Measurements from ENCODE around the gene DYRK4. TPM values are rescaled to one million over a fixed set of nuclear protein-coding genes. Genes with fewer than 3 reads are reported as not detected.

The DYRK4 gene
- total and polyA plus RNA-seq, 2 of the 8 experiments (the other 6 are each of a cell fraction or from before 2014, with no cell fraction given) = 10.5 to 11.4 TPM

DNA sequence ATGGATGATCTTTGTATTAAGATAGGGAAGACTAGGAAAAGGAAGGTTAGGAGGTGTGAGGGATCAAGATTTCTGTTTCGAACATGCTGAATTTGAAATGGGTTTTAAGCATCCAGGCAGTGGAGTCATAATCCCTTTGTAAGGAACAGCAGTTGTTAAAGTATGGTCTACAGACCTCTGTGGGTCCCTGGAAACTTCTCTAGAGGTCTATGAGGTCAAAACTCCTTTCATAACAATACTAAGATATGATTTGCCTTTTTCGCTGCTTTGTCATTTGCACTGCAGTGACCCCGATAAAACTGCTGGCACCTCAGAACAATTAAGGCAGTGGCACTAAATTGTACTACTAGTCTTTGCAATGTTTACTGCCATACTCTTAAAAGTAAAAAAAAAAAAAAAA is 21.8 kb upstream of the DYRK4 start:
- no peak for FAIRE-seq
- ChIA-PET CTCF (ENCODE audit: partially characterized antibody) (interaction anchor here (0.6 to 1.1 kb wide), 3 partner anchors 64 to 218 kb away, joined by 4 to 5 read pairs (median 5); no protein-coding TSS in a partner anchor), POLR2A (ENCODE audit: partially characterized antibody) (interaction anchor here (1.7 kb wide), 1 partner anchor 10 kb away, joined by 8 read pairs; no protein-coding TSS in a partner anchor)
- no peak overlapping the region for H2BK5ac ChIP-seq (ENCODE audit: low read depth, low read length)
- H3K4me1 ChIP-seq (replicated peaks in 1 of 4; ENCODE audit: control insufficient read depth in 3 of 4, insufficient read depth in 4 of 4, low read length in 3 of 4) = peaks cover 0 to 6% (median 2%) of the 10 kb centered on the region in 4 experiments; a peak in 4 of 7 replicates
- H3K4me2 ChIP-seq (ENCODE audit: insufficient read depth in 1 of 2, low read depth in 2 of 2, low read length in 2 of 2) = peak overlapping the region; percentile 82 to 87; a peak in 3 of 4 replicates
- H2BK12ac ChIP-seq (ENCODE audit: low read depth, low read length) = no peak overlapping the region
- H3K27ac ChIP-seq (ENCODE audit: low read depth, low read length) = no peak overlapping the region
- peaks cover 0 to 28% (median 17%) of the 10 kb centered on the region in 4 experiments; a peak in 4 of 8 replicates for H3K36me3 ChIP-seq (ENCODE audit: control insufficient read depth in 2 of 4, insufficient read depth in 4 of 4, low read length in 3 of 4)
- H3K4ac ChIP-seq (replicated peaks; ENCODE audit: insufficient read length, low read depth, low read length) = no peak overlapping the region
- DNase-seq (ENCODE audit: low read depth in 1 of 2, low spot score in 2 of 2) = no peak
- H3K56ac ChIP-seq (replicated peaks; ENCODE audit: insufficient read length, low read depth, low read length) = no peak overlapping the region
- no peak overlapping the region for H2AFZ ChIP-seq (ENCODE audit: low read length)
- H3K79me1 ChIP-seq (ENCODE audit: low read depth, low read length) = no peaks in the 10 kb centered on the region
- no peak overlapping the region for H2BK20ac ChIP-seq (ENCODE audit: low read length)
- no peak overlapping the region for H4K91ac ChIP-seq (replicated peaks; ENCODE audit: insufficient read length, low read length)
- no peak overlapping the region for H4K8ac ChIP-seq (ENCODE audit: extremely low read depth, insufficient read depth, low read length)
- H3K27me3 ChIP-seq (replicated peaks in 1 of 4; ENCODE audit: control insufficient read depth in 3 of 4, extremely low read depth in 1 of 4, insufficient read depth in 3 of 4, low read length in 3 of 4) = no peaks in the 10 kb centered on the region
- no peak overlapping the region for H3K18ac ChIP-seq (ENCODE audit: extremely low read depth, low read length)
- peaks cover 0 to 2% of the 10 kb centered on the region in 2 experiments for H4K20me1 ChIP-seq (replicated peaks in 1 of 2; ENCODE audit: control insufficient read depth in 1 of 2, insufficient read depth in 2 of 2, low read length in 2 of 2)
- peak overlapping the region; percentile 16 to 99 (median 54); a peak in 4 of 7 replicates for H3K9ac ChIP-seq (replicated peaks in 1 of 4; ENCODE audit: extremely low read depth in 1 of 4, low read depth in 3 of 4, low read length in 3 of 4)
- H4K5ac ChIP-seq (ENCODE audit: insufficient read length, low read depth, low read length) = no peak overlapping the region
- H2BK120ac ChIP-seq (replicated peaks; ENCODE audit: low read depth, low read length) = no peak overlapping the region
- no peak overlapping the region for H2AK5ac ChIP-seq (ENCODE audit: low read depth, low read length)
- TF ChIP-seq BCL11A (IDR thresholded peaks at IDR 0.05; ENCODE audit: low read depth in 2 of 2, low read length in 2 of 2) = no peak
- H3K23ac ChIP-seq (ENCODE audit: insufficient read length) = no peak overlapping the region
- H3K9me3 ChIP-seq (ENCODE audit: insufficient read depth in 2 of 2, low read depth in 1 of 2, low read length in 1 of 2) = no peaks in the 10 kb centered on the region
- H3K4me3 ChIP-seq (ENCODE audit: extremely low read depth in 1 of 4, insufficient read depth in 2 of 4, low read depth in 3 of 4, low read length in 4 of 4) = peak overlapping the region in 2 of 4 experiments; percentile 88 to 100; a peak in 4 of 8 replicates
- 94% methylated on average over 3 of the region's 3 CpGs; no CpG with 5 or more reads in 1 of the 2 experiments for WGBS, 2 experiments (ENCODE audit: extremely low coverage in 1 of 2, insufficient coverage in 1 of 2, insufficient read length in 1 of 2, insufficient replicate concordance in 2 of 2, low coverage in 1 of 2, low lambda C conversion rate in 2 of 2, missing lambda C conversion rate in 1 of 2)
- H3K14ac ChIP-seq (ENCODE audit: insufficient read length) = no peak overlapping the region
- H3K23me2 ChIP-seq (ENCODE audit: low read depth, low read length) = peaks cover 10% of the 10 kb centered on the region
- H3K79me2 ChIP-seq (ENCODE audit: control insufficient read depth in 1 of 2, insufficient read depth in 2 of 2, low read length in 2 of 2) = peaks cover 7 to 45% of the 10 kb centered on the region in 2 experiments
- H2BK15ac ChIP-seq (ENCODE audit: low read length) = no peak overlapping the region

All from H1 (cell line).